Progenitor cell of endocrine pancreas (in vitro differentiated cells): ENCODE data around the gene ASB1. TPM values are rescaled to one million over a fixed set of nuclear protein-coding genes. Genes with fewer than 3 reads are reported as not detected.

Source experiments
- DNase-seq: peaks from one replicate; pipeline ENCODE4 v3.0.0; 2021; ENCODE audit warnings: low spot score; ENCODE audit not compliant: unreplicated experiment
- H3K27ac Mint-ChIP-seq: 2 replicates; pipeline ENCODE4 v1.8.0; 2021; ENCODE audit warnings: mild to moderate bottlenecking, moderate library complexity, mixed read lengths
- H3K27me3 Mint-ChIP-seq: 2 replicates; pipeline ENCODE4 v1.8.0; 2021; ENCODE audit warnings: mixed read lengths
- H3K36me3 Mint-ChIP-seq: 2 replicates; pipeline ENCODE4 v1.8.0; 2022; ENCODE audit warnings: mixed read lengths; ENCODE audit not compliant: insufficient read depth
- H3K4me1 Mint-ChIP-seq: 2 replicates; pipeline ENCODE4 v1.8.0; 2021; ENCODE audit warnings: low read depth, mixed read lengths
- H3K4me3 Mint-ChIP-seq: 2 replicates; pipeline ENCODE4 v1.8.0; 2021; ENCODE audit warnings: low read depth, mild to moderate bottlenecking, moderate library complexity, mixed read lengths
- H3K9me3 Mint-ChIP-seq: 2 replicates; pipeline ENCODE4 v1.8.0; 2021; ENCODE audit warnings: low read depth, mixed read lengths
- CTCF ChIP-seq: fragments of 200-600 bp; sonication (generic); IDR thresholded peaks from one replicate; pipeline ENCODE4 v1.5.0; 2021; ENCODE audit warnings: antibody characterized with exemption, mild to moderate bottlenecking; ENCODE audit not compliant: unreplicated experiment
- total RNA-seq: library from RNA; stranded (reverse); gene quantifications from 2 replicates; pipeline ENCODE4 v1.2.1, GENCODE V29; 2021

ASB1 gene
- total RNA-seq, 1 donor from 2014 or later = 46.8 TPM

- DNase-seq = no peak
- Mint-ChIP-seq H3K4me3 (no peak overlapping the region), H3K27ac (no peak overlapping the region), H3K36me3 (peaks cover 4% of the 10 kb centered on the region), H3K27me3 (no peaks in the 10 kb centered on the region), H3K9me3 (peaks cover 15% of the 10 kb centered on the region), H3K4me1 (no peaks in the 10 kb centered on the region)
- TF ChIP-seq CTCF = no peak
Observed at GRCh38 chr2:238483021-238483420, 56.3 kb downstream of the ASB1 start.

GRCh38 chr2:238483656-238484055 is 56.9 kb downstream of the ASB1 start:
- no peak overlapping the region for H3K4me3 Mint-ChIP-seq
- H3K36me3 Mint-ChIP-seq = peaks cover 1% of the 10 kb centered on the region
- H3K27ac Mint-ChIP-seq = no peak overlapping the region
- no peak for DNase-seq
- no peaks in the 10 kb centered on the region for H3K4me1 Mint-ChIP-seq
- H3K27me3 Mint-ChIP-seq = no peaks in the 10 kb centered on the region
- H3K9me3 Mint-ChIP-seq = peaks cover 10% of the 10 kb centered on the region
- no peak for TF ChIP-seq CTCF

GRCh38 chr2:238484522-238485452 is 58.1 kb downstream of the ASB1 start:
- H3K4me1 Mint-ChIP-seq = no peaks in the 10 kb centered on the region
- DNase-seq = no peak
- H3K4me3 Mint-ChIP-seq = no peak overlapping the region
- no peak for TF ChIP-seq CTCF
- H3K9me3 Mint-ChIP-seq = peaks cover 8% of the 10 kb centered on the region
- no peak overlapping the region for H3K27ac Mint-ChIP-seq
- no peaks in the 10 kb centered on the region for H3K27me3 Mint-ChIP-seq
- no peaks in the 10 kb centered on the region for H3K36me3 Mint-ChIP-seq

- Mint-ChIP-seq H3K27ac (no peak overlapping the region), H3K36me3 (no peaks in the 10 kb centered on the region), H3K4me3 (no peak overlapping the region), H3K9me3 (no peaks in the 10 kb centered on the region), H3K27me3 (no peaks in the 10 kb centered on the region), H3K4me1 (no peaks in the 10 kb centered on the region)
- no peak for DNase-seq
- TF ChIP-seq CTCF = no peak
Observed at GRCh38 chr2:238486123-238486848, 59.6 kb downstream of the ASB1 start.

- Mint-ChIP-seq H3K27ac (no peak overlapping the region), H3K9me3 (no peaks in the 10 kb centered on the region), H3K27me3 (no peaks in the 10 kb centered on the region), H3K4me1 (no peaks in the 10 kb centered on the region), H3K36me3 (no peaks in the 10 kb centered on the region), H3K4me3 (no peak overlapping the region)
- no peak for DNase-seq
- no peak for TF ChIP-seq CTCF
Observed at GRCh38 chr2:238487134-238487533, 60.4 kb downstream of the ASB1 start.
